Keratinocyte (primary cell): ENCODE measurements around the gene FAM83G.

Experiments
- EZH2 ChIP-seq: IDR thresholded peaks from one replicate; pipeline ENCODE4 v1.6.1; 2012; ENCODE audit warnings: inconsistent platforms, mild to moderate bottlenecking, low read length, moderate library complexity
- TF ChIP-seq, protein P1 (sequence below), 3 experiments: IDR thresholded peaks in 1 of 3; conservative IDR thresholded peaks in 1 of 3; optimal IDR thresholded peaks in 1 of 3; 2 replicates in 2 of 3; 3 replicates in 1 of 3; pipeline versions ENCODE3 to v1.5.1; 2011; ENCODE audit warnings: low read length in 3 of 3, mild to moderate bottlenecking in 3 of 3, moderate library complexity in 2 of 3, control low read depth in 1 of 3, inconsistent platforms in 1 of 3; ENCODE audit not compliant: insufficient read depth in 2 of 3; ENCODE audit errors: extremely low read depth in 1 of 3

- TF ChIP-seq, protein P1, sequence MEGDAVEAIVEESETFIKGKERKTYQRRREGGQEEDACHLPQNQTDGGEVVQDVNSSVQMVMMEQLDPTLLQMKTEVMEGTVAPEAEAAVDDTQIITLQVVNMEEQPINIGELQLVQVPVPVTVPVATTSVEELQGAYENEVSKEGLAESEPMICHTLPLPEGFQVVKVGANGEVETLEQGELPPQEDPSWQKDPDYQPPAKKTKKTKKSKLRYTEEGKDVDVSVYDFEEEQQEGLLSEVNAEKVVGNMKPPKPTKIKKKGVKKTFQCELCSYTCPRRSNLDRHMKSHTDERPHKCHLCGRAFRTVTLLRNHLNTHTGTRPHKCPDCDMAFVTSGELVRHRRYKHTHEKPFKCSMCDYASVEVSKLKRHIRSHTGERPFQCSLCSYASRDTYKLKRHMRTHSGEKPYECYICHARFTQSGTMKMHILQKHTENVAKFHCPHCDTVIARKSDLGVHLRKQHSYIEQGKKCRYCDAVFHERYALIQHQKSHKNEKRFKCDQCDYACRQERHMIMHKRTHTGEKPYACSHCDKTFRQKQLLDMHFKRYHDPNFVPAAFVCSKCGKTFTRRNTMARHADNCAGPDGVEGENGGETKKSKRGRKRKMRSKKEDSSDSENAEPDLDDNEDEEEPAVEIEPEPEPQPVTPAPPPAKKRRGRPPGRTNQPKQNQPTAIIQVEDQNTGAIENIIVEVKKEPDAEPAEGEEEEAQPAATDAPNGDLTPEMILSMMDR (optimal IDR thresholded peaks at IDR 0.05 in 1 of 3, IDR thresholded peaks at IDR 0.05 in 1 of 3, conservative IDR thresholded peaks at IDR 0.05 in 1 of 3; ENCODE audit: extremely low read depth in 1 of 3, insufficient read depth in 2 of 3, low read length in 3 of 3) = no peak
- no peak for TF ChIP-seq EZH2
Observed at GRCh38 chr17:19017804-19018599, 13.4 kb upstream of the FAM83G start.
